RWPE2 (cell line): ENCODE measurements around the gene CDH4.

Experiments
- ATAC-seq: fragments of 200-7000 bp; cut with Tn5 transposase; 3 replicates; pipeline ENCODE4 v1.9.1; 2021; ENCODE audit warnings: low read depth
- DNase-seq: peaks from one replicate; pipeline ENCODE4 v3.0.0-alpha.2; 2020; ENCODE audit warnings: low spot score
- H3K27ac ChIP-seq: fragments of 450-650 bp; 2 replicates; pipeline ENCODE4 v1.5.1; 2017; ENCODE audit warnings: mild to moderate bottlenecking; ENCODE audit not compliant: poor library complexity, severe bottlenecking
- H3K27me3 ChIP-seq: fragments of 250-450 bp; sonication (Bioruptor Pico); 2 replicates; pipeline ENCODE4 v1.5.1; 2021; ENCODE audit warnings: mild to moderate bottlenecking, moderate library complexity; ENCODE audit not compliant: insufficient read depth, poor library complexity, severe bottlenecking
- H3K36me3 ChIP-seq: fragments of 250-450 bp; sonication (Bioruptor Pico); 2 replicates; pipeline ENCODE4 v1.5.1; 2020; ENCODE audit warnings: low read depth, mild to moderate bottlenecking, moderate library complexity
- H3K4me1 ChIP-seq: fragments of 250-450 bp; sonication (Bioruptor Pico); 2 replicates; pipeline ENCODE4 v1.5.1; 2021; ENCODE audit warnings: mild to moderate bottlenecking, moderate library complexity; ENCODE audit not compliant: insufficient read depth, poor library complexity, severe bottlenecking
- H3K4me3 ChIP-seq: fragments of 250-450 bp; sonication (Bioruptor Pico); 2 replicates; pipeline ENCODE4 v1.5.1; 2021; ENCODE audit warnings: mild to moderate bottlenecking, moderate library complexity; ENCODE audit not compliant: severe bottlenecking
- H3K9me3 ChIP-seq: fragments of 250-450 bp; sonication (Bioruptor Pico); 2 replicates; pipeline ENCODE4 v1.5.1; 2021; ENCODE audit warnings: mild to moderate bottlenecking, moderate library complexity; ENCODE audit not compliant: severe bottlenecking
- TF ChIP-seq, protein P1 (sequence below): fragments of 450-650 bp; IDR thresholded peaks from one replicate; pipeline ENCODE4 v1.5.1; 2017; ENCODE audit warnings: mild to moderate bottlenecking, moderate library complexity; ENCODE audit not compliant: poor library complexity, severe bottlenecking

The CDH4 gene

DNA sequence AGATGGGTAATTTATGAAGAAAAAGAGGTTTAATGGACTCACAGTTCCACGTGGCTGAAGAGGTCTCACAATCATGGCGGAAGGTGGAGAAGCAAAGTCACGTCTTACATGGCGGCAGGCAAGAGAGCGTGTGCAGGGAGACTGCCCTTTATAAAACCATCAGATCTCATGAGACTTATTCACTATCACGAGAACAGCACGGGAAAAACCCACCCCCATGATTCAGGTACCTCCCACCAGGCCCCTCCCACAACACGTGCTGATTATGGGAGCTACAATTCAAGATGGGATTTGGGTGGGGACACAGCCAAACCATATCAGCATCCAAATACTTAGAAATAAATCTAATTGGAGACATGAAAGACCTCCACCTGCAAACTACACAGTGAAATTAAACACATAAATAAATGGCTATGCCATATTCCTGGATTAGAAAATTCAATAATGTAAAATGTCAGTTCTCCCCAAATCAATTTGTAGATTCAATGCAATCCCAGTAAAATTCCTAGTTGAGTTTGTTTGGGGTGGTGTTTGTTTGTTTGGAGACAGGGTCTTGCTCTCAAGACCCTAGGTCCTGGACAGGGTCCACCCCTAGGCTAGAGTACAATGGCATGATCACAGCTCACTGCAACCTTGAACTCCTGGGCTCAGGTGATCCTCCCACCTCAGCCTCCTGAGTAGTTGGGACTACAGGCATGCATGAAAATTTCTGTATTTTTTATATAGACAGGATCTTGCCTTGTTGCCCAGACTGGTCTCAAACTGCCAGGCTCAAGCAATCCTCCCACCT lies 712.0 kb downstream of the CDH4 start:
- DNase-seq (peak; percentile 55), ATAC-seq (peak; percentile 3; the same call in 2 of the 3 replicates)
- TF ChIP-seq, protein P1, sequence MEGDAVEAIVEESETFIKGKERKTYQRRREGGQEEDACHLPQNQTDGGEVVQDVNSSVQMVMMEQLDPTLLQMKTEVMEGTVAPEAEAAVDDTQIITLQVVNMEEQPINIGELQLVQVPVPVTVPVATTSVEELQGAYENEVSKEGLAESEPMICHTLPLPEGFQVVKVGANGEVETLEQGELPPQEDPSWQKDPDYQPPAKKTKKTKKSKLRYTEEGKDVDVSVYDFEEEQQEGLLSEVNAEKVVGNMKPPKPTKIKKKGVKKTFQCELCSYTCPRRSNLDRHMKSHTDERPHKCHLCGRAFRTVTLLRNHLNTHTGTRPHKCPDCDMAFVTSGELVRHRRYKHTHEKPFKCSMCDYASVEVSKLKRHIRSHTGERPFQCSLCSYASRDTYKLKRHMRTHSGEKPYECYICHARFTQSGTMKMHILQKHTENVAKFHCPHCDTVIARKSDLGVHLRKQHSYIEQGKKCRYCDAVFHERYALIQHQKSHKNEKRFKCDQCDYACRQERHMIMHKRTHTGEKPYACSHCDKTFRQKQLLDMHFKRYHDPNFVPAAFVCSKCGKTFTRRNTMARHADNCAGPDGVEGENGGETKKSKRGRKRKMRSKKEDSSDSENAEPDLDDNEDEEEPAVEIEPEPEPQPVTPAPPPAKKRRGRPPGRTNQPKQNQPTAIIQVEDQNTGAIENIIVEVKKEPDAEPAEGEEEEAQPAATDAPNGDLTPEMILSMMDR, result no peak
- Histone ChIP-seq H3K9me3 (no peaks in the 10 kb centered on the region), H3K4me1 (no peaks in the 10 kb centered on the region), H3K27ac (no peak overlapping the region), H3K27me3 (peaks cover 45% of the 10 kb centered on the region), H3K36me3 (no peaks in the 10 kb centered on the region), H3K4me3 (no peak overlapping the region)

DNA sequence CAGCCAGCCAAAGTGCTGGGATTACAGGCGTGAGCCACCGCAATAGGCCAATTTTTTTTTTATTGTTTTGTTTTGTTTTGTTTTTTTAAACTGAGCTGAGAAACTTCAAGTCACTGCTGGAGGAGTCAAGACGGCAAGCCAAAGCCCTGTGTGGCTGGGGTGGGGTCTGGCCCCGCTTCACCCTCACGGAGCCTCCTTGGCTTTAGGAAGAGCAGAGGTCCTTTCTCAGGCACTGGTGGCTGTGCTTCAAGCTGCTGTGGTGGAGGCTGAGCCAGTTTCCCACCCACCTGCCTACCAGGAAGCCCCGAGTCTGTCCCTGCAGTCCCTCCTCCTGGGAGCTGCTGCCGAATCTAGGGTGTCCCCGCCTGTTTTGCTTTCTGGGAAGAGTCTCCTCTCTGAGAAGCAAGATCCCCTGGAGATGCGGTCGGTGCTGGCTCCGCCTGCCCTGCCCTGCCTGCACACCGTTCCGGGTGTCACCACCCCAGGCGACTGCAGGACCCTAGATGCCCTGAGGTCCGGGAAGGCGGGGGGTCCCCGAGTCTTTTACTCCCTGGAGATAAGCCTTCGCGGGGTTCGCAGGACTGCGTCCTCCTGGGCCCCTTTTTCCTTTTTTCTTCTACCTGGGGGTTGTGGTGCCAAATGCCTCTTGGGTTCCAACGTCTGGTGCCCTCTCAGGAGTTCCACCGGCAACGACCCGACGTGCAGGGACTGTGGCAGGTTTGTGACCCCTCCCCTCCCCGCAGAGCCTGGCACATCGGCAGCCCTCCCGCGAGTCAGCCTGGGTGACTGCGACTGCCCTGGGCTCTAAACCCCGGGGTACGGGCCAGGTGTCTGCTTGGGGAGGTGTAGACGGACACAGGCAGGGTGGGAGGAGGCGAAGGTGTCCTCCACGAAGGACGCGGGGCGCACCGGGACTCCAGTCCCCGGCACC lies 712.9 kb downstream of the CDH4 start:
- Histone ChIP-seq H3K4me1 (no peaks in the 10 kb centered on the region), H3K4me3 (no peak overlapping the region), H3K27me3 (peaks cover 39% of the 10 kb centered on the region), H3K36me3 (no peaks in the 10 kb centered on the region), H3K9me3 (no peaks in the 10 kb centered on the region), H3K27ac (no peak overlapping the region)
- TF ChIP-seq, protein P1, result no peak
- ATAC-seq, result peak; percentile 48
- DNase-seq, result peak; percentile 85

GRCh38 chr20:61965606-61966491 lies 713.8 kb downstream of the CDH4 start:
- Histone ChIP-seq H3K36me3 (no peaks in the 10 kb centered on the region), H3K4me1 (no peaks in the 10 kb centered on the region), H3K4me3 (no peak overlapping the region), H3K27me3 (peaks cover 38% of the 10 kb centered on the region), H3K9me3 (no peaks in the 10 kb centered on the region), H3K27ac (no peak overlapping the region)
- DNase-seq (peak; percentile 87), ATAC-seq (no peak)
- TF ChIP-seq, protein P1, result no peak

DNA sequence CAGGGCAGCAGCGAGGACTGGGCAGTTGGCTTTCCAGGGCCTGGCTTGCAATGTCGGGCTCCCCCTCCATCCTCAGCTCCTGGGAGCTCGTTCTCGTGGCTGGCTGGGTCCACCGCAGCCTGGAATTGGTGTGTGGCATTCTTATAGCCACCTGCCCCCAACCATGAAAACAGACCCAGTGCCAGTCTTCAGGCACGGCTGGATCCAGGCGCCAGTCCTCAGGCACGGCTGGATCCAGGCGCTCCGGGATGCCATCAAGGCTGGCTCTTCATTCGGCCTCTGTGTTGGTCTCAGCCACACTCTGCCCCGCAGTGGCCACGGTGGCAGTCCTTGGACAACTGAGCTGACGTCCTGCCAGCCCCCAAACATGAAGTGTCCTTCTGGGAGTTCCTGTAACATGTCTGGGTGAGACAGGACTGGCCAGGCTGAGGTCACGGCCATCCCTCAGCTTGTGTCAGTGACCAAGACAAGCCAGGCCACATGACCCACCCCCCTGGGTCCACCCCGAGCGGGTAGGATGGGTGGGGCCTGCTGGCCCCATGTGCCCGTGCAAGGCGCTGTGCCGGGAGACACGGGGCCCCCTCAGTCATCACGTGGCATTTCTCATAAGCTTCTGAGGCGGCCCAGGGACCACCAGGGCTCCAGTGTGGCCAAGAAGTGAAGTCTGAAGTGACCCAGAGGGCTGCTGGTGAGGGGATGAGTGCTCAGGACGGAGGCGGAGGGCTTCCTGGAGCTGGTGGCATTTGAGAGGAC lies 714.6 kb downstream of the CDH4 start:
- peak; percentile 81 for DNase-seq
- H3K4me3 ChIP-seq, result no peak overlapping the region
- no peaks in the 10 kb centered on the region for H3K4me1 ChIP-seq
- no peak overlapping the region for H3K27ac ChIP-seq
- TF ChIP-seq, protein P1, result no peak
- peaks cover 38% of the 10 kb centered on the region for H3K27me3 ChIP-seq
- no peaks in the 10 kb centered on the region for H3K36me3 ChIP-seq
- 0 out of 3 replicates have a peak, but pooled peaks have one; percentile 3 for ATAC-seq
- H3K9me3 ChIP-seq, result no peaks in the 10 kb centered on the region
